WTC11 (cell line): ENCODE results near the gene OR5B21.

Experiments
- ATF3 ChIP-seq: sonication (generic); formaldehyde crosslinking; conservative IDR thresholded peaks from 2 replicates; pipeline ENCODE4 v1.8.1; 2022; ENCODE audit warnings: mild to moderate bottlenecking, missing genetic modification reagents
- CTCF ChIP-seq: fragments of 200-600 bp; IDR thresholded peaks from 2 replicates; pipeline ENCODE4 v1.8.0; 2022; ENCODE audit warnings: antibody characterized with exemption
- ELF4 ChIP-seq: sonication (generic); formaldehyde crosslinking; IDR thresholded peaks from 2 replicates; pipeline ENCODE4 v1.8.1; 2022; ENCODE audit warnings: low read depth, mild to moderate bottlenecking, moderate library complexity, missing genetic modification reagents
- ESRRA ChIP-seq: sonication (generic); formaldehyde crosslinking; IDR thresholded peaks from 2 replicates; pipeline ENCODE4 v1.8.1; 2022; ENCODE audit warnings: mild to moderate bottlenecking, missing genetic modification reagents, borderline replicate concordance
- ETV6 ChIP-seq: sonication (generic); formaldehyde crosslinking; IDR thresholded peaks from 2 replicates; pipeline ENCODE4 v1.8.1; 2022; ENCODE audit warnings: mild to moderate bottlenecking, missing genetic modification reagents
- NR3C1 ChIP-seq: sonication (generic); formaldehyde crosslinking; conservative IDR thresholded peaks from 2 replicates; pipeline ENCODE4 v1.8.1; 2023; ENCODE audit warnings: low read depth, mild to moderate bottlenecking, missing genetic modification reagents
- SP1 ChIP-seq: sonication (generic); formaldehyde crosslinking; conservative IDR thresholded peaks from 2 replicates; pipeline ENCODE4 v1.8.1; 2022; ENCODE audit warnings: missing genetic modification reagents
- TEAD4 ChIP-seq: sonication (generic); formaldehyde crosslinking; IDR thresholded peaks from 2 replicates; pipeline ENCODE4 v1.8.0; 2022; ENCODE audit warnings: mild to moderate bottlenecking, missing genetic modification reagents
- ZBTB21 ChIP-seq: sonication (generic); formaldehyde crosslinking; IDR thresholded peaks from 2 replicates; pipeline ENCODE4 v1.8.1; 2023; ENCODE audit warnings: mild to moderate bottlenecking, missing genetic modification reagents, borderline replicate concordance
- ZBTB43 ChIP-seq: sonication (generic); formaldehyde crosslinking; IDR thresholded peaks from 2 replicates; pipeline ENCODE4 v1.8.1; 2023; ENCODE audit warnings: mild to moderate bottlenecking, missing genetic modification reagents

- TF ChIP-seq CTCF (no peak), ESRRA (CRISPR knock-in tag) (no peak), ATF3 (no peak), ZBTB43 (CRISPR knock-in tag) (no peak), TEAD4 (CRISPR knock-in tag) (no peak), ZBTB21 (CRISPR knock-in tag) (no peak), ETV6 (CRISPR knock-in tag) (no peak), ELF4 (no peak), SP1 (CRISPR knock-in tag) (no peak), NR3C1 (CRISPR knock-in tag) (no peak)
Measured at GRCh38 chr11:58506935-58507334, 970 bp downstream of the OR5B21 start.
